ENCODE measurements around the gene NSRP1. TPM values are rescaled to one million over a fixed set of nuclear protein-coding genes. Genes with fewer than 3 reads are reported as not detected.

The NSRP1 gene
- total and polyA plus RNA-seq, 2 of the 13 experiments (the other 11 are each of a cell fraction or from before 2014, with no cell fraction given), result 7.0 to 14.3 TPM

GRCh38 chr17:30173649-30174048 lies 57.0 kb downstream of the NSRP1 start (continued):
- TF ChIP-seq CCDC6 (CRISPR knock-in tag; IDR thresholded peaks at IDR 0.05), result no peak
- TF ChIP-seq ZC3H13 (CRISPR knock-in tag; IDR thresholded peaks at IDR 0.05), result no peak
- TF ChIP-seq RAD51 (IDR thresholded peaks at IDR 0.05; ENCODE audit: borderline replicate concordance), result no peak
- no peak for TF ChIP-seq PCBP1 (IDR thresholded peaks at IDR 0.05; ENCODE audit: borderline replicate concordance, low read depth, low read length)
- no peak for TF ChIP-seq ZNF10 (CRISPR knock-in tag; IDR thresholded peaks at IDR 0.05; ENCODE audit: borderline replicate concordance, low read depth)
- TF ChIP-seq EEA1 (CRISPR knock-in tag; IDR thresholded peaks at IDR 0.05; ENCODE audit: borderline replicate concordance), result no peak
- TF ChIP-seq ZNF749 (CRISPR knock-in tag; IDR thresholded peaks at IDR 0.05; ENCODE audit: borderline replicate concordance), result no peak

- Histone ChIP-seq H3K9me3 (ENCODE audit: low read length) (no peaks in the 10 kb centered on the region), H3K27ac (ENCODE audit: extremely low read length, insufficient read depth, low read length) (no peak overlapping the region), H4K20me1 (ENCODE audit: insufficient read depth, low read length) (no peaks in the 10 kb centered on the region), H3K4me3 (replicated peaks in 1 of 3; ENCODE audit: insufficient read depth in 1 of 3, low read depth in 2 of 3, low read length in 3 of 3) (no peak overlapping the region), H3K4me2 (ENCODE audit: low read depth, low read length) (no peak overlapping the region), H3K79me2 (ENCODE audit: insufficient read depth, low read length) (no peaks in the 10 kb centered on the region), H2AFZ (ENCODE audit: low read length) (no peak overlapping the region), H3K9ac (ENCODE audit: insufficient read depth, low read depth, low read length) (no peak overlapping the region), H3K4me1 (ENCODE audit: insufficient read depth, low read length) (no peaks in the 10 kb centered on the region), H3K36me3 (replicated peaks in 1 of 2; ENCODE audit: control insufficient read depth in 1 of 2, insufficient read depth in 2 of 2, low read length in 2 of 2) (peaks cover 3 to 36% of the 10 kb centered on the region in 2 experiments; a peak in 4 of 5 replicates), H3K27me3 (ENCODE audit: control insufficient read depth in 1 of 2, insufficient read depth in 2 of 2, low read length in 2 of 2) (no peaks in the 10 kb centered on the region)
- intact Hi-C loops (cut with micrococcal nuclease; ENCODE audit: unreplicated experiment), result loop anchor here (10.0 kb wide), 1 partner anchor 50 kb away; no protein-coding TSS in a partner anchor
- FAIRE-seq (no peak), DNase-seq (ENCODE audit: low spot score) (no peak), ATAC-seq (no peak)
- in situ Hi-C loops (cut with HindIII; ENCODE audit: extremely low pct_ligation_motif_present, low pct_unique_long_range_greater_than_20kb), result no loop called here
- WGBS (ENCODE audit: low lambda C conversion rate), result 95% methylated on average over 1 of the region's 1 CpG
- ChIA-PET CTCF (ENCODE audit: low intra/inter-chr PET ratio, low total read pairs) (no interaction called here), POLR2A (interaction anchor here (0.8 kb wide), 1 partner anchor 50 kb away, joined by 3 read pairs; no protein-coding TSS in a partner anchor)
- BruUV-seq (replicated peaks), result no TSS peak
- TF ChIP-seq ZBTB10 (CRISPR knock-in tag; IDR thresholded peaks at IDR 0.05; ENCODE audit: borderline replicate concordance), result no peak
- no peak for TF ChIP-seq CAMTA2 (CRISPR knock-in tag; IDR thresholded peaks at IDR 0.05; ENCODE audit: borderline replicate concordance)
- no peak for TF ChIP-seq BRF2 (CRISPR knock-in tag; IDR thresholded peaks at IDR 0.05)
- no peak for TF ChIP-seq RBFOX2 (IDR thresholded peaks at IDR 0.05; ENCODE audit: low read depth, low read length)
- no peak for TF ChIP-seq PAWR (CRISPR knock-in tag; IDR thresholded peaks at IDR 0.05; ENCODE audit: borderline replicate concordance)
- no peak for TF ChIP-seq RCOR2 (CRISPR knock-in tag; IDR thresholded peaks at IDR 0.05)
- no peak for TF ChIP-seq RARG (CRISPR knock-in tag; IDR thresholded peaks at IDR 0.05; ENCODE audit: low read depth)
- TF ChIP-seq ZSCAN21 (CRISPR knock-in tag; IDR thresholded peaks at IDR 0.05; ENCODE audit: borderline replicate concordance), result no peak
- no peak for TF ChIP-seq AGO2 (optimal IDR thresholded peaks at IDR 0.05; ENCODE audit: low read depth, low read length)
- TF ChIP-seq POLR2AphosphoS2 (IDR thresholded peaks at IDR 0.05; ENCODE audit: low read depth, low read length), result no peak
Observed at GRCh38 chr17:30174556-30174955, 57.9 kb downstream of the NSRP1 start.

Data from HepG2 (cell line).